Stimulated activated CD8-positive, alpha-beta memory T cell treated with anti-CD3 and anti-CD28 coated beads, Interleukin-15, amount 100 ng/mL, for 48 hours (primary cell): ENCODE data around the gene SPATC1L.

Source experiments
- DNase-seq, 2 donors: peaks; one replicate each; pipeline ENCODE4 v3.0.0-alpha.2; 2020; ENCODE audit warnings: low read depth in 2 of 2

SPATC1L gene

GRCh38 chr21:46131838-46132651 is 52.2 kb downstream of the SPATC1L start:
- DNase-seq, result no peak

GRCh38 chr21:46131588-46131837 is 52.7 kb downstream of the SPATC1L start:
- no peak for DNase-seq

- DNase-seq, result no peak
These were observed 53.2 kb downstream of the SPATC1L start for GRCh38 chr21:46130831-46131587.

GRCh38 chr21:46129846-46130651 is 54.2 kb downstream of the SPATC1L start:
- DNase-seq, result no peak

GRCh38 chr21:46128933-46129571 is 55.2 kb downstream of the SPATC1L start:
- no peak for DNase-seq

GRCh38 chr21:46128106-46128932 is 55.9 kb downstream of the SPATC1L start:
- no peak for DNase-seq

GRCh38 chr21:46127239-46128105 is 56.8 kb downstream of the SPATC1L start:
- DNase-seq, result no peak

- DNase-seq, result no peak
These were observed 57.7 kb downstream of the SPATC1L start for GRCh38 chr21:46126309-46127238.

- no peak for DNase-seq
These were observed 58.4 kb downstream of the SPATC1L start for GRCh38 chr21:46125846-46126301.

GRCh38 chr21:46124926-46125845 is 59.1 kb downstream of the SPATC1L start:
- DNase-seq, result no peak

- no peak for DNase-seq
These were observed 60.0 kb downstream of the SPATC1L start for GRCh38 chr21:46124083-46124925.

- no peak for DNase-seq
These were observed 61.2 kb downstream of the SPATC1L start for GRCh38 chr21:46122758-46123683.

GRCh38 chr21:46122237-46122671 is 62.0 kb downstream of the SPATC1L start:
- DNase-seq, result no peak

GRCh38 chr21:46121286-46122221 is 62.7 kb downstream of the SPATC1L start:
- no peak for DNase-seq
